GM12878 (cell line): ENCODE results near the gene RNF25. TPM values are rescaled to one million over a fixed set of nuclear protein-coding genes. Genes with fewer than 3 reads are reported as not detected.

Source experiments
- ATAC-seq: fragments of 200-7000 bp; cut with Tn5 transposase; 3 replicates; pipeline ENCODE4 v1.9.1; 2020; ENCODE audit warnings: mild to moderate bottlenecking, moderate library complexity
- BruUV-seq: library from RNA; stranded (reverse); fragments of 400-500 nt; replicated peaks from 2 replicates; lab custom pipeline; 2021; lab: Mats Ljungman, UMichigan
- CTCF ChIA-PET: fragments of 300-600 bp; sonication (Branson Sonifier 250); formaldehyde crosslinking; extraction: SDS; loops from one replicate; lab custom pipeline; 2021; ENCODE audit warnings: inconsistent platforms; lab: Yijun Ruan, JAX
- POLR2A ChIA-PET: fragments of 350-600 bp; formaldehyde crosslinking; extraction: SDS; loops from one replicate; lab custom pipeline; 2021; ENCODE audit warnings: inconsistent platforms; lab: Charles Lee
- RAD21 ChIA-PET: fragments of 300-600 bp; sonication (Branson Sonifier 250); formaldehyde crosslinking; loops from one replicate; lab custom pipeline; 2023; ENCODE audit warnings: antibody characterized with exemption; ENCODE audit not compliant: unreplicated experiment; lab: Charles Lee
- SMC1A ChIA-PET: fragments of 300-600 bp; sonication (Branson Sonifier 250); formaldehyde crosslinking; loops from one replicate; lab custom pipeline; 2023; ENCODE audit not compliant: unreplicated experiment, uncharacterized antibody; lab: Charles Lee
- DNase-seq: peaks from one replicate; pipeline ENCODE4 v3.0.0-alpha.2; 2011; ENCODE audit warnings: low read depth, low spot score
- FAIRE-seq: peaks from 3 replicates; lab custom pipeline; 2011; peaks lifted over from hg19 to GRCh38; lab: Jason Lieb, UNC
- H2AFZ ChIP-seq: 2 replicates; pipeline ENCODE4 v1.6.0; 2011; ENCODE audit warnings: low read depth, low read length, control low read depth; ENCODE audit not compliant: control insufficient read depth
- H3K27ac ChIP-seq: 2 replicates; pipeline ENCODE4 v1.5.1; 2011; ENCODE audit warnings: control low read depth; ENCODE audit not compliant: control insufficient read depth, insufficient read depth
- H3K27me3 ChIP-seq, 2 experiments: replicated peaks in 1 of 2; 2 replicates each; pipeline versions ENCODE4 v1.6.0 to v1.6.1; 2011; ENCODE audit warnings: low read length in 1 of 2; ENCODE audit not compliant: control insufficient read depth in 2 of 2, insufficient read depth in 2 of 2
- H3K36me3 ChIP-seq, 2 experiments: 2 replicates each; pipeline ENCODE4 v1.5.1; 2011; ENCODE audit warnings: low read length in 1 of 2; ENCODE audit not compliant: control insufficient read depth in 2 of 2, insufficient read depth in 2 of 2
- H3K4me1 ChIP-seq: 2 replicates; pipeline ENCODE4 v1.6.1; 2011; ENCODE audit warnings: mild to moderate bottlenecking, low read length, moderate library complexity, mixed read lengths; ENCODE audit not compliant: control insufficient read depth, insufficient read depth
- H3K4me2 ChIP-seq: 2 replicates; pipeline ENCODE4 v1.6.0; 2011; ENCODE audit warnings: control low read depth; ENCODE audit not compliant: control insufficient read depth, insufficient read depth
- H3K4me3 ChIP-seq: fragments of 200-600 bp; sonication (generic); 2 replicates; pipeline ENCODE4 v1.5.1; 2016
- H3K79me2 ChIP-seq: 2 replicates; pipeline ENCODE4 v1.6.0; 2011; ENCODE audit warnings: low read length; ENCODE audit not compliant: control insufficient read depth, insufficient read depth
- H3K9ac ChIP-seq: 2 replicates; pipeline ENCODE4 v1.8.0; 2011; ENCODE audit warnings: low read length, control low read depth, mixed read lengths; ENCODE audit not compliant: control insufficient read depth, insufficient read depth
- H3K9me3 ChIP-seq: replicated peaks from 3 replicates; pipeline ENCODE4 v1.5.1; 2011; ENCODE audit warnings: mild to moderate bottlenecking, low read length; ENCODE audit not compliant: control insufficient read depth, insufficient read depth
- H4K20me1 ChIP-seq: 2 replicates; pipeline ENCODE4 v1.6.0; 2011; ENCODE audit not compliant: control insufficient read depth, insufficient read depth
- EED ChIP-seq: sonication (generic); IDR thresholded peaks from 2 replicates; pipeline ENCODE4 v1.6.1; 2016; ENCODE audit warnings: antibody characterized with exemption, low read depth
- FOS ChIP-seq: IDR thresholded peaks from 3 replicates; pipeline ENCODE4 v1.6.1; 2011; ENCODE audit warnings: borderline replicate concordance; ENCODE audit not compliant: insufficient read length; ENCODE audit errors: extremely low read depth
- HDAC2 ChIP-seq: fragments of 200-600 bp; sonication (generic); IDR thresholded peaks from 2 replicates; pipeline ENCODE4 v1.6.1; 2017
- KDM1A ChIP-seq: fragments of 200-600 bp; sonication (generic); IDR thresholded peaks from 2 replicates; pipeline ENCODE4 v1.6.1; 2016; ENCODE audit warnings: borderline replicate concordance
- MTA3 ChIP-seq: IDR thresholded peaks from 2 replicates; pipeline ENCODE4 v1.6.1; 2012; ENCODE audit warnings: low read length, inconsistent platforms, borderline replicate concordance
- RFX5 ChIP-seq: IDR thresholded peaks from 2 replicates; pipeline ENCODE4 v1.6.1; 2011; ENCODE audit warnings: low read depth, low read length, improper control_type of control experiment
- SUZ12 ChIP-seq: fragments of 200-600 bp; sonication (generic); IDR thresholded peaks from one replicate; pipeline ENCODE4 v1.6.1; 2018; ENCODE audit warnings: antibody characterized with exemption, mild to moderate bottlenecking; ENCODE audit not compliant: unreplicated experiment
- TAF1 ChIP-seq: IDR thresholded peaks from 2 replicates; pipeline ENCODE4 v1.6.1; 2011; ENCODE audit warnings: mild to moderate bottlenecking, low read depth, low read length, borderline replicate concordance
- TARDBP ChIP-seq: IDR thresholded peaks from 2 replicates; pipeline ENCODE4 v1.6.1; 2016; ENCODE audit warnings: borderline replicate concordance
- ZNF384 ChIP-seq: IDR thresholded peaks from 2 replicates; pipeline ENCODE4 v1.6.1; 2012; ENCODE audit warnings: low read depth, mild to moderate bottlenecking, low read length, improper control_type of control experiment, borderline replicate concordance
- ZZZ3 ChIP-seq: IDR thresholded peaks from 2 replicates; pipeline ENCODE4 v1.6.1; 2011; ENCODE audit warnings: low read depth; ENCODE audit not compliant: control insufficient read depth, insufficient read length
- WGBS: methylation state at CpG from one replicate; pipeline ENCODE4 v1.1.6; 2016; ENCODE audit warnings: low lambda C conversion rate; ENCODE audit not compliant: insufficient replicate concordance, insufficient coverage; ENCODE audit errors: missing lambda C conversion rate; 5-methylcytosine and 5-hydroxymethylcytosine counted together
- in situ Hi-C: fragments of 300-500 bp; cut with MboI; formaldehyde crosslinking; loops from 9 replicates; pipeline ENCODE4 v1.14.3; 2018; ENCODE audit warnings: mixed read lengths
- intact Hi-C: fragments of 100-400 bp; cut with micrococcal nuclease; formaldehyde crosslinking; loops from one replicate; pipeline ENCODE4 v1.14.2; 2022; ENCODE audit not compliant: unreplicated experiment
- polyA plus RNA-seq, 11 experiments: library from polyadenylated mRNA; depleted of rRNA in 4 of 11; unstranded in 6 of 11; stranded (reverse) in 5 of 11; fragments of >200 nt; fragmentation: Nextera tagmentation in 4 of 11; fragmentation: Illumina TruSeq in 1 of 11; extraction: Ambion mirVana in 4 of 11; extraction: Trizol in 1 of 11; gene quantifications; 1 replicate in 1 of 11; 2 replicates in 10 of 11; pipeline versions ENCODE4 v1.2.1 to v1.2.3, GENCODE V29; 2011 to 2016; ENCODE audit warnings: inconsistent platforms in 2 of 11, missing spikeins in 2 of 11, low read depth in 1 of 11
- total RNA-seq, 4 experiments: library from RNA; depleted of rRNA in 3 of 4; stranded (reverse); fragments of >200 nt in 3 of 4; fragmentation: Illumina TruSeq in 1 of 4; extraction: Trizol in 1 of 4; gene quantifications; 2 replicates each; pipeline versions ENCODE4 v1.2.1 to v1.2.3, GENCODE V29; 2013 to 2021
- TF ChIP-seq, protein P1 (sequence below): IDR thresholded peaks from 2 replicates; pipeline ENCODE4 v1.6.1; 2012; ENCODE audit warnings: improper control_type of control experiment, low read depth, low read length; ENCODE audit not compliant: insufficient replicate concordance
- TF ChIP-seq, protein P2 (sequence below), 3 experiments: IDR thresholded peaks in 2 of 3; conservative IDR thresholded peaks in 1 of 3; 2 replicates each; pipeline ENCODE4 v1.5.1; 2011; ENCODE audit warnings: low read depth in 3 of 3, low read length in 3 of 3, mild to moderate bottlenecking in 3 of 3, control low read depth in 2 of 3, moderate library complexity in 2 of 3, inconsistent platforms in 1 of 3, mixed read lengths in 1 of 3; ENCODE audit not compliant: control insufficient read depth in 2 of 3, insufficient read depth in 1 of 3; ENCODE audit errors: extremely low read depth in 1 of 3
- TF ChIP-seq, protein P3 (sequence below): fragments of 450-650 bp; IDR thresholded peaks from 2 replicates; pipeline ENCODE4 v1.6.1; 2018; ENCODE audit warnings: borderline replicate concordance, mild to moderate bottlenecking; ENCODE audit not compliant: partially characterized antibody

RNF25 gene
- total and polyA plus RNA-seq, 10 of the 15 experiments (the other 5 are each of a cell fraction or from before 2014, with no cell fraction given) = 1.3 to 70.4 (median 28.4) TPM

- TF ChIP-seq, protein P1, sequence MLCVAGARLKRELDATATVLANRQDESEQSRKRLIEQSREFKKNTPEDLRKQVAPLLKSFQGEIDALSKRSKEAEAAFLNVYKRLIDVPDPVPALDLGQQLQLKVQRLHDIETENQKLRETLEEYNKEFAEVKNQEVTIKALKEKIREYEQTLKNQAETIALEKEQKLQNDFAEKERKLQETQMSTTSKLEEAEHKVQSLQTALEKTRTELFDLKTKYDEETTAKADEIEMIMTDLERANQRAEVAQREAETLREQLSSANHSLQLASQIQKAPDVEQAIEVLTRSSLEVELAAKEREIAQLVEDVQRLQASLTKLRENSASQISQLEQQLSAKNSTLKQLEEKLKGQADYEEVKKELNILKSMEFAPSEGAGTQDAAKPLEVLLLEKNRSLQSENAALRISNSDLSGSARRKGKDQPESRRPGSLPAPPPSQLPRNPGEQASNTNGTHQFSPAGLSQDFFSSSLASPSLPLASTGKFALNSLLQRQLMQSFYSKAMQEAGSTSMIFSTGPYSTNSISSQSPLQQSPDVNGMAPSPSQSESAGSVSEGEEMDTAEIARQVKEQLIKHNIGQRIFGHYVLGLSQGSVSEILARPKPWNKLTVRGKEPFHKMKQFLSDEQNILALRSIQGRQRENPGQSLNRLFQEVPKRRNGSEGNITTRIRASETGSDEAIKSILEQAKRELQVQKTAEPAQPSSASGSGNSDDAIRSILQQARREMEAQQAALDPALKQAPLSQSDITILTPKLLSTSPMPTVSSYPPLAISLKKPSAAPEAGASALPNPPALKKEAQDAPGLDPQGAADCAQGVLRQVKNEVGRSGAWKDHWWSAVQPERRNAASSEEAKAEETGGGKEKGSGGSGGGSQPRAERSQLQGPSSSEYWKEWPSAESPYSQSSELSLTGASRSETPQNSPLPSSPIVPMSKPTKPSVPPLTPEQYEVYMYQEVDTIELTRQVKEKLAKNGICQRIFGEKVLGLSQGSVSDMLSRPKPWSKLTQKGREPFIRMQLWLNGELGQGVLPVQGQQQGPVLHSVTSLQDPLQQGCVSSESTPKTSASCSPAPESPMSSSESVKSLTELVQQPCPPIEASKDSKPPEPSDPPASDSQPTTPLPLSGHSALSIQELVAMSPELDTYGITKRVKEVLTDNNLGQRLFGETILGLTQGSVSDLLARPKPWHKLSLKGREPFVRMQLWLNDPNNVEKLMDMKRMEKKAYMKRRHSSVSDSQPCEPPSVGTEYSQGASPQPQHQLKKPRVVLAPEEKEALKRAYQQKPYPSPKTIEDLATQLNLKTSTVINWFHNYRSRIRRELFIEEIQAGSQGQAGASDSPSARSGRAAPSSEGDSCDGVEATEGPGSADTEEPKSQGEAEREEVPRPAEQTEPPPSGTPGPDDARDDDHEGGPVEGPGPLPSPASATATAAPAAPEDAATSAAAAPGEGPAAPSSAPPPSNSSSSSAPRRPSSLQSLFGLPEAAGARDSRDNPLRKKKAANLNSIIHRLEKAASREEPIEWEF = no peak
- TF ChIP-seq TAF1 (no peak), ZNF384 (no peak), RFX5 (no peak)
- TF ChIP-seq, all 136 proteins: peak for 0
Measured at GRCh38 chr2:218717262-218717661, 45.5 kb upstream of the RNF25 start (continued).

DNA sequence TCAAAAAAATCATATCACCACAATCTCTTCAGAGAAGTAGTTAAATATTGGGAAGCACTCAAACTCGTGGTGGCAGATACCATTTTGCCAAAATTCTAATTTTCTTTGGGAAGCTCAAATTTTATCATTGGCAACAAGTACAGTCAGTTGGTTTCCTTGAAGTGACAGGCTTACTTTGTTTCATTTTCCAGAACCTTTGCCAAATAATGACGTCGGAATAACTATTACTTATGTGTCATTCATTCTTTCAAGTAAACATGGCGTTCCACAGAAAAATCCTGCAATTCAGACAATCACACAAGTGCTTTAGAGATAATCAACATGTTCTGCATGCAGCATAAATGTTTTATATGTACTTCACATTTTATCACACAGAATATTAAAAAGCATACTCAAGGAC is 44.3 kb upstream of the RNF25 start:
- no peaks in the 10 kb centered on the region for H3K4me1 ChIP-seq
- H3K9me3 ChIP-seq = no peaks in the 10 kb centered on the region
- no peaks in the 10 kb centered on the region for H3K27me3 ChIP-seq
- BruUV-seq = no TSS peak
- ChIA-PET RAD21 (no interaction called here), POLR2A (no interaction called here)
- peaks cover 44% of the 10 kb centered on the region for H3K79me2 ChIP-seq
- intact Hi-C loops = no loop called here
- H3K4me2 ChIP-seq = no peak overlapping the region
- WGBS = 94% methylated on average over 4 of the region's 4 CpGs
- no peak for TF ChIP-seq TARDBP
- TF ChIP-seq KDM1A = no peak
- TF ChIP-seq, protein P2, sequence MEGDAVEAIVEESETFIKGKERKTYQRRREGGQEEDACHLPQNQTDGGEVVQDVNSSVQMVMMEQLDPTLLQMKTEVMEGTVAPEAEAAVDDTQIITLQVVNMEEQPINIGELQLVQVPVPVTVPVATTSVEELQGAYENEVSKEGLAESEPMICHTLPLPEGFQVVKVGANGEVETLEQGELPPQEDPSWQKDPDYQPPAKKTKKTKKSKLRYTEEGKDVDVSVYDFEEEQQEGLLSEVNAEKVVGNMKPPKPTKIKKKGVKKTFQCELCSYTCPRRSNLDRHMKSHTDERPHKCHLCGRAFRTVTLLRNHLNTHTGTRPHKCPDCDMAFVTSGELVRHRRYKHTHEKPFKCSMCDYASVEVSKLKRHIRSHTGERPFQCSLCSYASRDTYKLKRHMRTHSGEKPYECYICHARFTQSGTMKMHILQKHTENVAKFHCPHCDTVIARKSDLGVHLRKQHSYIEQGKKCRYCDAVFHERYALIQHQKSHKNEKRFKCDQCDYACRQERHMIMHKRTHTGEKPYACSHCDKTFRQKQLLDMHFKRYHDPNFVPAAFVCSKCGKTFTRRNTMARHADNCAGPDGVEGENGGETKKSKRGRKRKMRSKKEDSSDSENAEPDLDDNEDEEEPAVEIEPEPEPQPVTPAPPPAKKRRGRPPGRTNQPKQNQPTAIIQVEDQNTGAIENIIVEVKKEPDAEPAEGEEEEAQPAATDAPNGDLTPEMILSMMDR (IDR thresholded peaks at IDR 0.05 in 2 of 3, conservative IDR thresholded peaks at IDR 0.05 in 1 of 3; ENCODE audit: control insufficient read depth in 2 of 3, extremely low read depth in 1 of 3, insufficient read depth in 1 of 3, low read depth in 3 of 3, low read length in 3 of 3) = no peak
- TF ChIP-seq EED = no peak
- no peak for TF ChIP-seq FOS
- TF ChIP-seq ZZZ3 = no peak
- TF ChIP-seq, protein P3, sequence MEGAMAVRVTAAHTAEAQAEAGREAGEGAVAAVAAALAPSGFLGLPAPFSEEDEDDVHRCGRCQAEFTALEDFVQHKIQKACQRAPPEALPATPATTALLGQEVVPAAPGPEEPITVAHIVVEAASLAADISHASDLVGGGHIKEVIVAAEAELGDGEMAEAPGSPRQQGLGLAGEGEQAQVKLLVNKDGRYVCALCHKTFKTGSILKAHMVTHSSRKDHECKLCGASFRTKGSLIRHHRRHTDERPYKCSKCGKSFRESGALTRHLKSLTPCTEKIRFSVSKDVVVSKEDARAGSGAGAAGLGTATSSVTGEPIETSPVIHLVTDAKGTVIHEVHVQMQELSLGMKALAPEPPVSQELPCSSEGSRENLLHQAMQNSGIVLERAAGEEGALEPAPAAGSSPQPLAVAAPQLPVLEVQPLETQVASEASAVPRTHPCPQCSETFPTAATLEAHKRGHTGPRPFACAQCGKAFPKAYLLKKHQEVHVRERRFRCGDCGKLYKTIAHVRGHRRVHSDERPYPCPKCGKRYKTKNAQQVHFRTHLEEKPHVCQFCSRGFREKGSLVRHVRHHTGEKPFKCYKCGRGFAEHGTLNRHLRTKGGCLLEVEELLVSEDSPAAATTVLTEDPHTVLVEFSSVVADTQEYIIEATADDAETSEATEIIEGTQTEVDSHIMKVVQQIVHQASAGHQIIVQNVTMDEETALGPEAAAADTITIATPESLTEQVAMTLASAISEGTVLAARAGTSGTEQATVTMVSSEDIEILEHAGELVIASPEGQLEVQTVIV = no peak
- no peak for TF ChIP-seq MTA3
- no peak for TF ChIP-seq SUZ12
- no peak for TF ChIP-seq HDAC2
- TF ChIP-seq, all 136 proteins: peak for 0
- FAIRE-seq = no peak
- no peak for ATAC-seq
- no peak overlapping the region for H3K27ac ChIP-seq
- H3K9ac ChIP-seq = no peak overlapping the region
- SMC1A ChIA-PET = interaction anchor here (1.5 kb wide), 1 partner anchor 11 kb away, joined by 3 read pairs; no protein-coding TSS in a partner anchor
- DNase-seq = no peak
- no peak overlapping the region for H3K4me3 ChIP-seq
- CTCF ChIA-PET = no interaction called here
- H2AFZ ChIP-seq = no peak overlapping the region
- peaks cover 1 to 12% of the 10 kb centered on the region in 2 experiments; a peak in 3 of 4 replicates for H3K36me3 ChIP-seq
- in situ Hi-C loops = no loop called here
- H4K20me1 ChIP-seq = no peaks in the 10 kb centered on the region
